Stimulated activated CD8-positive, alpha-beta memory T cell treated with anti-CD3 and anti-CD28 coated beads, Interleukin-4, amount 100 ng/mL, for 24 hours (primary cell): ENCODE data around the gene ZBTB32.
A peak's percentile ranks its signal among the peaks of the same experiment; 100 is the strongest.

Experiments used
- DNase-seq: peaks from one replicate; pipeline ENCODE4 v3.0.0-alpha.2; 2020; ENCODE audit warnings: low read depth

The ZBTB32 gene

DNA sequence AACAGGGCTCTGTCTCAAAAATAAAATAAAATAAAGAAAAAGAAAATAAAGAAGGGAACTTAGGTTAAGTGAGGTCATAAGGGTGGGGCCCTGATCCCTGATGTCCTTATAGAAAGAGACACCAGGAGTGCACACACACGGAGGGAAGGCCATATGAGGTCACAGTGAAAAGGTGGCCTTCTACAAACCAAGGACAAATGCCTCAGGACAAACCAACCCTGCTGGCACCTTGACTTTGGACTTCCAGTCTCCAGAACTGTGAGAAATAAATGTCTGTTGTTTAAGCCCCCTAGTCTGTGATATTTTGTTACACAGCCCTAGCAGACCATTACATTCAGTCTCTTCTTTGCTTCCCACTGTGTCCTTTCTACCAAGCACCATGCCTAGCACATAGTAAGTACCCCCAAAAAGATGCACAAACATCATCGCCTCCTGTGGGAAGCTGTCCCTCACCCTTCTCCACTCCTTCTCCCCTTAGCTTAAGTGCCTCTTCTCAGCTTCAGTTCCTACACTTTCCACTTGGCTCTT, 8.4 kb upstream of the ZBTB32 start:
- no peak for DNase-seq

DNA sequence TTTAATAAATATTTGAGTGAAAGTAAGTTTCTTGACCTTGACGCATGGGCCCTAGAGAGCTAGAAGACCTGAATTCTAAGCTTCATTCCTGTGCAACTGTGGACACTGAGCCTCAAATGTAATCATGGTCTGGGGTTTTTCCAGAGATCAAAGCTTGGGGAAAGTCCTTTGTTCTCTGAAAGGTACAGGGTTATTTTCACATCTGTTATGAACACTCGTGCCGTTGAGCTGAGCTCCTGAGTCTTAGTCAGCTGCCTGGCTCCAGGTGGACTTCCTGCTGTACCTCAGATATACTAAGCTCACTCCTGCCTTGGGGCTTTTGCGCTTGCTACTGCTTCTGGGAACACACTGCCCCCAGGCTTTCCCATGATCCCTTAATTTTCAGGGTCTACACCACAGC, 7.5 kb upstream of the ZBTB32 start:
- DNase-seq, result no peak

DNA sequence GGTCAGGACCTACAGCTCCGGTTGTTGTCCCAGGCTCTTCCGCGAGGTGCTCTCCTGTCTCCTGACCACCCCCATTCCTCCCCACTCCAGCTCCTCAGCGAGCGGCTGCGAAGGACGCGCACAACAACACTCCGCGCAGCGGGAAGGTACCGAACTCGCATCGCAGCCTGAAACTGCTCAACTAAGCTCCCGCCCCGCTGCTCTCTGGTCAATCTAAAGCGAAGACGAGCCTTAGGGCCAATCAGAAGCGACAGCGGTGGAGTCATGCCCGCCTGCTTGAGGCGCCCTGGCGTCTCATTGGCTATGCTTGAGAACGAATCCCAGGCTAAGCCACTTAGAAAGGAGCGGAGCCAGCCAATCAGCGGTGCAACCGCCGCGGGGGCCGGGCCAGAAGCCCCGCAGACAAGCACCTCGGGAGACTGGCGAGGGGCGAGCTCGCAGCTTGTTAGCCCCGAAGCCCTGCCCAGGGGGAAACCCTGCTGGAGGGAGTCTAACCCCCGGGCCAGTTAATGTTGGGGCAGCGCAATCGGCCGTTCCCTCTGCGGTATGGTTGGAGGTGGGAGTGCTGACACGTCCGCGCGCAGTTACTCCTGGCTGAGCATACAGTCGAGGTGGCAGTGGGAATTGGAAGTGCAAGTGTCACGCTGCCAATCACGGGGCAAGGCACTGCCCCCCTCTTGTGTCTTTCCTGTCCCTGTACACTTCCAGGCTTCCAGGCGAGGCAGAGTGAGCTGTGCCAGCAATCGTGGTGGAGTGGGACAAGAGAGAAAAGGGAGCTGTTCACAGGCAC, 1.9 kb upstream of the ZBTB32 start:
- DNase-seq, result peak; percentile 88

DNA sequence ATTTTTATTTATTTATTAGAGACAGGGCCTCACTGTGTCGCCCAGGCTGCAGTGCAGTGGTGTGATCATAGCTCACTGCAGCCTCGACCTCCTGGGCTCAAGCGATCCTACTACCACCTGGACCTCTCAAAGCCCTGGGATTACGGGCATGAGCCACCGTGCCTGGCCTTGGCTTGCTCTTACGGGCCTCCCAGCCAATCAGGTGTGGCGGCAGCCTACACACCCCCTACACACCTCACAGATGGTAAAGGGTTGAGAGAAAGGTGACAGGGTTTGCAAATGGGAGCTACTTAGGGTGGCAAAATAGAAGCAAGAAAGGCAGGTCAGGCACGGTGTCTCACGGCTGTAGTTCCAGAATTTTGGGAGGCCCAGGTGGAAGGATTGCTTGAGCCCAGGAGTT, 1.0 kb upstream of the ZBTB32 start:
- DNase-seq, result no peak

DNA sequence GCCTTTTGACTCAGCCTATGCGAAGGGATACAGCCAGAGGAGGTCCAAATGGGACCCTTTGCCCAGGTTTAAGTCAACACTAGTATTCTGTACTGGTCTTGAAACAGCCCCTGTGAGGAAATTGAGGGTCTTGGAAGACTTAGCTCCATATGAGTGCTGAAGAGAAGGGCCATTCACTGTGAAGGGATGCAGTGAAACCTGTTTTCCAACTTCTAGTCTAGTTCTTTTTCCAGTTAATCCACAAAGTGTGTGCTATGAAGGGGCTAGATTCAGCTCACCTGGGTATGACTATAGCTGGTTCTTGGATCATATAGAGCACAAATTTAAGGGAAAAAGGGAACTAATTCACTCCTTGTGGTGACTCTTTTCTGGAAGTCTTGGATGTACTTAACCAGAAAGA, 4.0 kb downstream of the ZBTB32 start:
- no peak for DNase-seq

DNA sequence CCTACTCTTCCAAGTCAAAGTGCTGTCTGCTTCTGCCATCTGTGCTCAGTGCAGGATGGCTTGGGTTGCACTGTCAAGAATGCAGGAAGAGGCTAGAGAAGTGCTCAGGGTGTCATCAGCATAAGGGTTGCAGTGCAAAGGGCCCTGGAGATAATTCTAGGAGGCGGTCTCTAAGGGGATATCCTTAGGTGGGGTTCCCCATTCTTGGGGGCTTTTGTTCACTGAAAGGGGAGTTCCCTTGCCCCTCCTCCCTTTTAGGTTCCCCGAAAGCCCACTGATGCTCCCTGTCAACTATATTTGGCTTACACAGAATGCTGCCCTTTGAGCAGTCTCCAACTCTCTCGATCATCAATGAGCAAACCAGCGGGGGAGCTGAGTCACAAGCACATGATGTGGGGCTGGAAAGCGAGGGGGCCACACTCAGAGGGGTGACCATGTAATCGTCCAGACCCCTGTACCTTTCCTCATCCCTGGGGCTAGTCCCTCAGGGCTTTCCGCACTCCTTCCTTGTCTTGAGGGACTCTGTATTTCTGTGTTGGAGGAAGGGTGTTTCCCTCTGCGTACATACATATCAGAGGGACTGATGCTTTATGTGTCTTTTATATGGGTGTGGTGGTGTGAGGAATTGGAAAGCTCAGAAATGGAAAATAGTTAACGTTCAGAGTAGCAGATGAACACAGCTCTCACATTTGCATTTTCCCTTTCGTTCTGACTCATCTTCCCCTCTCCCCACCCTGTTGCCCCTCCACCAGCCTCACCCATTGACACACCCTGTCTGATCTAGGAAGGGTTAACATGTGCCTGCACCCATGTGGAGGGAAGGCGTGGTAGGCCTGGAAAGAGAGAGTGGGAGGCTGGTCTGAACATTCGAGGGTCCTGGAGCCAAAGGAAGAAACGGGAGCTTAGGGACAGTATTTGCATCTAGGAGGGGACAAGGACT, 6.7 kb downstream of the ZBTB32 start:
- DNase-seq, result peak; percentile 52

DNA sequence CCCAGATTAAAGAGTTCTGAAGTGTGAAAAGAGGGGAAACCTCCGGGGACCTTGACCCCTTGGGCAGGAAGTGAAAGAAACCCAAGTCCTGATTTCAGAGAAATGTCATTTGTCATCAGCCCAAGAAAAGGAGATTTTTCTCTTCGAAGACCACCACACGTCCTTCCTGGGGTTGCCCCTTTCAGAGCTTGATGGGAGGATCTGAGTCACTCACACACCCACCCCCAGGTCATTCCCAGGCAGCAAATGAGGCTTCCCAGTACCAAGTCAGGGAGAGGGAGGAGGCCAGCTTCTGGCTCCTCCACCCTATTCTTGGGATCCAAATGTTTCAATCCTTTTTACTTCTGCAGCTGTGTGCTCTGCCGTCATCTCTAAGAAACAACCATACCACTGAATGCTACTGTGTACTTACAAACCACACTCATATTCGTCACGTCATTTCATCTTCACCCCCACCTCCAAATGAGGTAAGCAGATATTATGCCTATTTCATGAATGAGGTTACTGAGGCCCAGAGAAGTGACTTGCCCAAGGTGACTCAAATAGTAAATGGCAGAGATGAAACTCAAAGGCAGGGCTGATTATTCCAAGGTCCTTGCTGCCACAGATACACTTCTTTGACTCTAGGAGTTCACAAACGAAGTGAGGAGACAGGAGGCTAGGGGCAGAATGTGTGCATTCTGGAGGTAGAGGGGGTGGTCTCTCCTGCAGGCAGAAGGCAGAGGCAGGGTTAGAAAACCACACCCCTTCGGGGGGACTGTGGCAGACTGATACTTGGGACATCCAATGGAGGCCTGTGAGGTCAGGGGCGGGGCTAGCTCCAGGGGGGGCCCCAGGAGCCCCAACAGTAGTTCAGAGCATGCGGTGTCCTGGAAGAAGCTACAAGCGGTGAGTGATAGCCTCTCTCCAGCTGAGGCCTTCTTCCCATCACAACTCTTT, 8.5 kb downstream of the ZBTB32 start:
- DNase-seq, result peak; percentile 74

DNA sequence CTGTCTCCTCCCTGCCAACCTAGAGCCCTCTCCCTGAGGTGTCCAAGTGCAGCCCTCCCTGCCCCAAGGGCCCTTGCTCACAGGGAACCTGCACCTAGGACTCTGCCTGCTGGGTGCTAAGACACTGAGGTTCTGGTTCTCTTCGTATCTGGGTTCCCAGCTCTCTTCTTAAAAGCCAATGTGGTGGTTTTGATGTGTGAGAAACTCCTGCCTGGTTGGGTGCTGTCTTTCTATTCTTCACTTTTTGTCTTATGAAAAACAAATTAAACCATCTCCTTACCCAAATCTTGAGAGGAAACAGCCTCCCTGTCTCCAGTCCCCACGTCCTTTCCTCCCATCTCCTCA, 9.1 kb downstream of the ZBTB32 start:
- no peak for DNase-seq

DNA sequence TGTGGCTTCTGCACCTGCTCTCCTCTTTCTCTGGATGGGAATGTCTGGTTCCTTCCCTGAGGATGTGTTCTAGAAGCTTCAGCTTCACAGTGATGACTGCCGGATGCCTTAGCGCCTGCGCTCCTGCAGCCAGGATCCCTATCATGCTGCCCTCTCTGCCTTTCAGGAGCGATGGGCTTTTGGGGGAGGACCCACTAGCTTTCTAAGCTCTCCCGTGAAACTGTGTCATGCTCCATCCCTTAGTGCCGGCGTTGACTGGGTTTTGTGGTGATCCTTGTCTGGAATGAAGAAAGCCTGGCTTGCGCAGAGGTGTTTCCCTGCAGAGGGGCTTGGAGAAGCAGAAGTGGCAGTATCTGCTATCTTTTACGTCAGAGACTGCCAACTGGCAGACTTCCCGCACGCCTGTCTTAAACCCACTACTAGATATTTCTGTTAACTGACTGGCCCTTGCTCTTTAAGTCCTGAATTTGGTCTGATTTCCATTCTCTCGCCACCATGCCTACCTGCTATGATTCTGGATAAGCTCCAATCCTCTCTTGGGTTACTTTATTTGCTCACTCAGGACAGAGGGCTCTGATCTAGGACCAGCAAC, 9.6 kb downstream of the ZBTB32 start:
- no peak for DNase-seq

DNA sequence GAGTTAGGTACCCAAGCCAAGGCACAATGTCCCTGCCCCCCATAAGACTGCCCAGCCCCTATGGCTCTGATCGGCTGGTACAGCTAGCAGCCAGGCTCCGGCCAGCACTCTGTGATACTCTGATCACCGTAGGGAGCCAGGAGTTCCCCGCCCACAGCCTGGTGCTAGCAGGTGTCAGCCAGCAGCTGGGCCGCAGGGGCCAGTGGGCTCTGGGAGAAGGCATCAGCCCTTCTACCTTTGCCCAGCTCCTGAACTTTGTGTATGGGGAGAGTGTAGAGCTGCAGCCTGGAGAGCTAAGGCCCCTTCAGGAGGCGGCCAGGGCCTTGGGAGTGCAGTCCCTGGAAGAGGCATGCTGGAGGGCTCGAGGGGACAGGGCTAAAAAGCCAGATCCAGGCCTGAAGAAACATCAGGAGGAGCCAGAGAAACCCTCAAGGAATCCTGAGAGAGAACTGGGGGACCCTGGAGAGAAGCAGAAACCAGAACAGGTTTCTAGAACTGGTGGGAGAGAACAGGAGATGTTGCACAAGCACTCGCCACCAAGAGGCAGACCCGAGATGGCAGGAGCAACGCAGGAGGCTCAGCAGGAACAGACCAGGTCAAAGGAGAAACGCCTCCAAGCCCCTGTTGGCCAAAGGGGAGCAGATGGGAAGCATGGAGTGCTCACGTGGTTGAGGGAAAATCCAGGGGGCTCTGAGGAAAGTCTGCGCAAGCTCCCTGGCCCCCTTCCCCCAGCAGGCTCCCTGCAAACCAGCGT, 10.4 kb downstream of the ZBTB32 start:
- DNase-seq, result no peak

DNA sequence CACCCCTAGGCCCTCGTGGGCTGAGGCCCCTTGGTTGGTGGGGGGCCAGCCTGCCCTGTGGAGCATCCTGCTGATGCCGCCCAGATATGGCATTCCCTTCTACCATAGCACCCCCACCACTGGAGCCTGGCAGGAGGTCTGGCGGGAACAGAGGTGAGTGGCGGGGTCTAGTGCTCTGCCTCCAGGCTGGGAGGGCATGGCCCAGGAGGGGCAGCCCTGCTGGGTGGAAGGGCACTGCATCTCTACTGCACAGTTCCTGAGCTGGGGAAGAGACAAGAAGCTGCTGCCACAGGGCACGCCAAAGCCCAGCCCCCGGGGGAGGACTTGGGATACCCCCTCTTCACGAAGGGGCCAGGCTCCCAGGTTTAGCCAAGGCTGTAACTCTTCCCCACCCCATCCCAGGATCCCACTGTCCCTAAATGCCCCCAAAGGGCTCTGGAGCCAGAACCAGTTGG, 11.0 kb downstream of the ZBTB32 start:
- DNase-seq, result no peak

DNA sequence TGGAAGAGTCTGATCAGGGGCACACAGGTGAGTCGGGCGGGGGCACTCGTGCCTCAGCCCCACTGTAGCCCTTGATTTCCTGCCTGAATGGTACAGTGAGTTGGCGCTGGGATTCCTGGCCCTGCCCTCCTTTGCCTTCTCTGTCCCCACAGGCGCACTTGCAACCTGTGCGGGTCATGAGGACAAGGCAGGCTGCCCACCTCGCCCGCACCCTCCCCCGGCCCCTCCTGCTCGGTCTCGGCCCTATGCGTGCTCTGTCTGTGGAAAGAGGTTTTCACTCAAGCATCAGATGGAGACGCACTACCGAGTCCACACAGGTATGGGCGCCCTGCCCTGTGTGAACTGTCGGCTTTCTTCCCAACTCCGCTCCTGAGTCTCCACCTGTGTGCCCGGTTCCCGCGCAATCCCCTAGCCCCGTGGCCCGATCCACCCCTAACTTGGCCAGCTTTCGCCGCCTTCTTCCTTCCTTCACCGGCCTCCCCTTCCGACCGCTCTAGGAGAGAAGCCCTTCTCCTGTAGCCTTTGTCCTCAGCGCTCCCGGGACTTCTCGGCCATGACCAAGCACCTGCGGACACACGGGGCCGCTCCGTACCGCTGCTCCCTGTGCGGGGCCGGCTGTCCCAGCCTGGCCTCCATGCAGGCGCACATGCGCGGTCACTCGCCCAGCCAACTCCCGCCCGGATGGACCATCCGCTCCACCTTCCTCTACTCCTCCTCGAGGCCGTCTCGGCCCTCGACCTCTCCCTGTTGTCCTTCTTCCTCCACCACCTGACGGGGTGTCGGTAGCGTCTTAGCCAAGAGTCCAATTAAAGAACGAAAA, 11.8 kb downstream of the ZBTB32 start:
- DNase-seq, result no peak

DNA sequence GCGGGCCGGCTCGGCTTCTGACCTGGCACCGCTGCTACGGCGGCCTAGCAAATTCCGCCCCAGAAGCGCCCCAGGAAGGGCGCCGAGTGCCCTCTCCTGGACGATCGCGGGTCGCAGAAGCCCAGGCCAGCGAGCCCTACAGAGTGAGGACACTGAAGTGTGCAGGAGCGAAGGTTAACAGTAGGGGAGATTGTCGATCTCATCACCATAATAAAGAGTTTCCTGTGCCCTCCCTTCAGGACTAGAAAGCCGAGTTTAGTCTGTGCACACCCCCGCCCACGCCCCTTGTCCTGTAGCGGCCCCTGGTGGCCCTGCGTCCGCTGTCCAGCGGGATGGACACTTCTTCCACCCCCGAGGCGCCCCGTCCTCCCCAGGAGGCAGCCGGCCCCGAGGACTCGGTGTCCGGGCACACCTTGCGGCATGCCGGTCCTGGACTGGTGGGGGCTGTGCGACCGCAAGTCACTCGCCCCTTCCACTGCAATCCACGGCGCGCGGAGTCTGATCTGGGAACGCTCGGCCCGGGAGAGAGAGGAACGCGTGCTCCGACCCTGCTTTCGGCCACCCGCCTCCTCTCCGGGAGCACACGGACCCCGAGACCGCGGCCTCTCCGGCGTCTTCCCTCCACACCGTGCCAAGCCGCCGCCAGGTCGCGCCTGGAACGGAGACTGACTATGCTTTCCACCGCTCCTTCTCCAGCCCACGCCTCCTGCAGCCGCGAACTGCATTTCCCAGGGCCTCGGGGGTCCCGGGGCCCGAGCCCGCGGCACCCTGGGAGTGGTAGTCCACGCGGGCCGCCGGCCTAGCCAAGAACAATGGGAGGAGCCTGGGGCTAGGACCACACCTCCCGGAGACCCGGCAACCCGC, 12.7 kb downstream of the ZBTB32 start:
- peak; percentile 96 for DNase-seq

DNA sequence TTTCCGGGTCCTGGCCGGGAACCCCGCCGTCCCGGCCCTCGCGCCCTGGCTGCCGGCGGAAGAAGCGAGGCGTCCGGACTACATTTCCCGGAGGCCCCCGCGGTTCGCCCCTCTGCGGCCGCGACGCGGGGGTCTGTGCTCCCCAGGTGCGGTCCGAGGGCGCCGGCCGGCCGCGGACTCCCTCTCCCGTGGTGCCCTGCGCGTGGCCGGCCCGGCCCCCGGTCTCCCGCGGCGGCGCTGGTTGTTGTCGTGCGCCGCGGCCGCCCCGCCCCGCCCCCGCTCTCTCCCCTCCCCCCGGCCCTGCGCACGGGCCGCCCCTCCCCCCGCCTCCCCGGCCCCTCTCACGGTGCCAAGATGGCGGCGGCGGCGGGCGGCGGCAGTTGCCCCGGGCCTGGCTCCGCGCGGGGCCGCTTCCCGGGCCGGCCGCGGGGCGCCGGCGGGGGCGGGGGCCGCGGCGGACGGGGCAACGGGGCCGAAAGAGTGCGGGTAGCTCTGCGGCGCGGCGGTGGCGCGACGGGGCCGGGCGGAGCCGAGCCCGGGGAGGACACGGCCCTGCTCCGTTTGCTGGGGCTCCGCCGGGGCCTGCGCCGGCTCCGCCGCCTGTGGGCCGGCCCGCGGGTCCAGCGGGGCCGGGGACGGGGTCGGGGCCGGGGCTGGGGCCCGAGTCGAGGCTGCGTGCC, 13.4 kb downstream of the ZBTB32 start, which contains the start of gene KMT2B:
TSS of gene KMT2B (plus strand) at position 339 of the 680 bp plus-strand sequence. CDS start at position 355, 16 bp downstream.
- no peak for DNase-seq

DNA sequence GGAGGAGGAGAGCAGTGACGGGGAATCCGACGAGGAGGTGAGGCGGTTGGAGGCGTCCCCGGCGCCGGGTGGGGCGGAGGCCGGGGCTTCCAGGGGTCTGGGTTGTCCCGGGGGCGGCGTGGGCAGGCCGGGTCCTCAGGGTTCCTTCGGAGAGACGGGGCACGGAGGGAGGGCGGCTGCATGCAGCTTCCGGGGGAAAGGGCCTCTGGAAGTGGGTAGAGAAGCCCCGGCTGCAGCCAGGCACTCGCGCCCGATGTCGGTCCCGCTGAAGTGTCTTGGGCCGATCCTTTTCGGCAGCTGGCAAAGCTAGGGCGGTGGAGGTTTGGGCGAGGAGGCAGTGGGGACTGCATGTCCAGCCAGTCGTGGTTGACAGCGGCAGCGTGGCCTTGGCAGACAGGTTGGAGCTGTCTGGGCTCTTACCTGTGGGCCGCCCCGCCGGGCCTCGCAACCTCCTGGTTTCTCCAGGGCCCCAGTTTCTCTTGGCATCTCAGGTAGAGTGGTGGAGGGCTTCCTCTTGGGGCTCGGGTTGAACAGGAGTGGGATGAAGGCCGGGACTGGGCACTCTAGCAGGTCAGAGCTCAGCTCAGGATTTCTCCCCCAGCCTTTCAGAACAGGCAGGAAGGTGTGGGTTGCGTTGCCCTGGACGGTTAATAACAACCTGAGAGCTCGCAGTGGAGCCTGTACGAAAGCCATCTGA, 14.1 kb downstream of the ZBTB32 start:
- DNase-seq, result peak; percentile 53

DNA sequence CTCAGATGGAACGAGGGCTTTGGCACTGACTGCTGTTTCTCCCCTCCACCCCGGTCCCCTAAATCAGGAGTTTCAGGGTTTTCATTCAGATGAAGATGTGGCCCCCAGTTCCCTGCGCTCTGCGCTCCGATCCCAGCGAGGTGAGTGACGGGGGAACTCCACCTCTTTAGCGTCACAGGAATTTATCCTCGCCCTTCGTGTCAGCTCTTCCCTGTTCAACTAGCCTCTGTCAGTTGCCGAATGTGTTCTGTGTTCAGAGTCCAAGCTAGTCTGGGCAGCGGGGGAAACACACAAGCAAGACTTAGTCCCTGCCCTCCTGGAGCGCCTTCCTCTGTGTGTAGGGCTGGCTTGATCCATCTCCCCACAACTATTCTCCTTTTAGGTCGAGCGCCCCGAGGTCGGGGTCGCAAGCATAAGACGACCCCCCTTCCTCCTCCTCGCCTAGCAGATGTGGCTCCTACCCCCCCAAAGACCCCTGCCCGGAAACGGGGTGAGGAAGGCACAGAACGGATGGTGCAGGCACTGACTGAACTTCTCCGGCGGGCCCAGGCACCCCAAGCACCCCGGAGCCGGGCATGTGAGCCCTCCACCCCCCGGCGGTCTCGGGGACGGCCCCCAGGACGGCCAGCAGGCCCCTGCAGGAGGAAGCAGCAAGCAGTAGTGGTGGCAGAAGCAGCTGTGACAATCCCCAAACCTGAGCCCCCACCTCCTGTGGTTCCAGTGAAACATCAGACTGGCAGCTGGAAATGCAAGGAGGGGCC, 15.2 kb downstream of the ZBTB32 start:
- DNase-seq, result no peak

DNA sequence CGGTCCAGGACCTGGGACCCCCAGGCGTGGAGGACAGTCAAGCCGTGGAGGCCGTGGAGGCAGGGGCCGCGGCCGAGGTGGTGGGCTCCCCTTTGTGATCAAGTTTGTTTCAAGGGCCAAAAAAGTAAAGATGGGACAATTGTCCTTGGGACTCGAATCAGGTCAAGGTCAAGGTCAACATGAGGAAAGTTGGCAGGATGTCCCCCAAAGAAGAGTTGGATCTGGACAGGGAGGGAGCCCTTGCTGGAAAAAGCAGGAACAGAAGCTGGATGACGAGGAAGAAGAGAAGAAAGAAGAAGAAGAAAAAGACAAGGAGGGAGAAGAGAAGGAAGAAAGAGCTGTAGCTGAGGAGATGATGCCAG, 15.8 kb downstream of the ZBTB32 start:
- no peak for DNase-seq
